Spleen (tissue), 11 donors: ENCODE measurements around the gene PLXNB1. TPM values are rescaled to one million over a fixed set of nuclear protein-coding genes. Genes with fewer than 3 reads are reported as not detected.

Experiments used
- DNase-seq: peaks from one replicate; pipeline ENCODE4 v3.0.0-alpha.2; 2020
- H3K27ac ChIP-seq, 8 donors: fragments of 200-600 bp; sonication (generic) in 7 of 8; 1 replicate in 4 of 8; 2 replicates in 4 of 8; pipeline versions ENCODE4 v1.5.0 to v1.8.0; 2016 to 2021; ENCODE audit warnings: inconsistent platforms in 4 of 8, mild to moderate bottlenecking in 4 of 8, moderate library complexity in 1 of 8
- H3K27me3 ChIP-seq, 7 donors: fragments of 200-600 bp; sonication (generic) in 6 of 7; replicated peaks in 1 of 7; 1 replicate in 4 of 7; 2 replicates in 3 of 7; pipeline versions ENCODE4 v1.5.0 to v1.8.0; 2016 to 2021; ENCODE audit warnings: inconsistent platforms in 3 of 7, mild to moderate bottlenecking in 1 of 7
- H3K36me3 ChIP-seq, 6 donors: fragments of 200-600 bp; sonication (generic) in 5 of 6; 1 replicate in 4 of 6; 2 replicates in 2 of 6; pipeline versions ENCODE4 v1.5.0 to v1.8.0; 2016 to 2021; ENCODE audit warnings: inconsistent platforms in 2 of 6
- H3K4me1 ChIP-seq, 6 donors: fragments of 200-600 bp; sonication (generic) in 5 of 6; 1 replicate in 3 of 6; 2 replicates in 3 of 6; pipeline versions ENCODE4 v1.5.0 to v1.8.0; 2016 to 2021; ENCODE audit warnings: inconsistent platforms in 3 of 6
- H3K4me3 ChIP-seq, 8 donors: fragments of 200-600 bp; sonication (generic) in 7 of 8; 1 replicate in 4 of 8; 2 replicates in 4 of 8; pipeline versions ENCODE4 v1.5.0 to v1.8.0; 2016 to 2021; ENCODE audit warnings: inconsistent platforms in 4 of 8, mild to moderate bottlenecking in 4 of 8, moderate library complexity in 2 of 8
- H3K9me3 ChIP-seq, 8 donors: fragments of 200-600 bp; sonication (generic) in 7 of 8; 1 replicate in 4 of 8; 2 replicates in 4 of 8; pipeline versions ENCODE4 v1.5.0 to v1.8.0; 2016 to 2021; ENCODE audit warnings: inconsistent platforms in 4 of 8
- CTCF ChIP-seq, 11 experiments: fragments of 200-600 bp in 7 of 11; fragments of 450-650 bp in 4 of 11; sonication (generic) in 4 of 11; IDR thresholded peaks in 8 of 11; conservative IDR thresholded peaks in 3 of 11; 1 replicate in 7 of 11; 2 replicates in 4 of 11; pipeline versions ENCODE4 v1.4.0 to v1.8.0; 2016 to 2021; ENCODE audit warnings: antibody characterized with exemption in 11 of 11, inconsistent platforms in 4 of 11, mild to moderate bottlenecking in 1 of 11
- POLR2A ChIP-seq, 3 donors: fragments of 450-650 bp; IDR thresholded peaks; one replicate each; pipeline ENCODE4 v1.5.1; 2017; ENCODE audit warnings: antibody characterized with exemption in 3 of 3, mild to moderate bottlenecking in 1 of 3
- POLR2AphosphoS5 ChIP-seq, 3 donors: sonication (generic); formaldehyde crosslinking; IDR thresholded peaks; one replicate each; pipeline ENCODE4 v1.5.1; 2017; ENCODE audit warnings: antibody characterized with exemption in 3 of 3
- WGBS, 5 donors: extraction: QIAGEN DNeasy Blood & Tissue Kit in 3 of 5; methylation state at CpG; one replicate each; pipeline versions ENCODE4 v1.1.5 to v1.1.7; 2013 to 2018; 5-methylcytosine and 5-hydroxymethylcytosine counted together
- intact Hi-C: fragments of 100-400 bp; cut with DNase I; formaldehyde crosslinking; loops from one replicate; pipeline ENCODE4 v1.15.0; 2023; ENCODE audit warnings: low total_unique reads
- polyA plus RNA-seq, 3 donors: library from polyadenylated mRNA; stranded (reverse); fragments of 200-250 nt; gene quantifications; one replicate each; pipeline ENCODE4 v1.2.1, GENCODE V29; 2013
- total RNA-seq, 7 donors: library from RNA; depleted of rRNA in 3 of 7; stranded (reverse); fragments of >200 nt in 3 of 7; fragmentation: NEBNext Ultra II Directional in 4 of 7; extraction: Animal tissue kit (Norgen Biotek cat#: 25700) in 4 of 7; gene quantifications; one replicate each; pipeline versions ENCODE4 v1.1.0 to v1.2.1, GENCODE V29; 2016 to 2021
- donor health status: healthy with polysubstance abuse.
- donor health status: DM: no; HTN: no; CAD: no; lungs with moderate emphysema.
- donor health status: DM: no; HTN: no; CAD: no.
- donor health status: Bipolar disorder and iron deficiency.
- donor health status: healthy.
- donor health status: DM: no; HTN: no; CAD: no.
- donor health status: DM: yes; HTN: yes; CAD: no.

Gene PLXNB1
- total and polyA plus RNA-seq, 10 donors = 12.3 to 95.9 (median 54.2) TPM

- Histone ChIP-seq H3K9me3 (no peaks in the 10 kb centered on the region), H3K4me3 (no peak overlapping the region), H3K36me3 (no peaks in the 10 kb centered on the region), H3K27me3 (no peaks in the 10 kb centered on the region), H3K27ac (peak overlapping the region in 2 of 8 donors; percentile 39 to 52), H3K4me1 (peaks cover 0 to 25% (median 9%) of the 10 kb centered on the region in 6 donors)
- intact Hi-C loops = no loop called here
- no peak for DNase-seq
- no peak for TF ChIP-seq POLR2AphosphoS5 (IDR thresholded peaks at IDR 0.05)
- TF ChIP-seq CTCF (IDR thresholded peaks at IDR 0.05 in 8 of 11, conservative IDR thresholded peaks at IDR 0.05 in 3 of 11) = no peak
- WGBS, 5 donors = 80 to 93% (median 86%) methylated on average over 7 of the region's 7 CpGs
Observed at GRCh38 chr3:48370333-48370713, 59.6 kb downstream of the PLXNB1 start.

DNA sequence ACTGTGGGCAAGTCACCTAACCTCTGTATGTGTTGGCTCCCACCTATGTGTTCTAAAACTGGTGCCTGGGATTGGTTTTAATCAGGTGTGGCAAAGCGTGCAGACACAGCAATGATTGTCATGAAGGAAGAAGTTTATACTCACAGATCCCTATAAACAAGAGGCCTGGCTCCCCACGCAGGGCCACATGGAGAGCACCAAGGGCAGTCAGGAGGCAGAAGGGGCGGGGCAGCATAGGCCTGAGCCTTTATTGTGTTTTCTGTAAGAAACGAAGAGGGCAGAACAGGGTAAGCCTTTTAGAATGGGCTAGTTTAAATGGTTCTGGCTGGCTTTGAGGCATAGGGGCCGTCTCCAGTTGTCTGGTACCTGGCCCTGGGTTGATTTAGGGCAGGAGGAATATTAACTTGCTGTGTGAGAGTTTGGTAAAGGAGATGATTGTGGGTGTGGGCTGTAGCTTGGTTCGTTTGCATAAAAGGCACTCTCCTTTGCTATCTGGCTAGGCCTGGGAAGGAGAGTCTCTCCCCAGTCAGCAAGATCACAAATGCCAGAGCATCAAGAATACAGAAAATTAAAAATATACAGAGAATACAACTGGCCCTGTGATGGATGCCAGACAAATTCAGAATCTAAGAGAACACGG, 60.1 kb downstream of the PLXNB1 start:
- 71 to 85% (median 77%) methylated on average over 7 of the region's 7 CpGs for WGBS, 5 donors
- H3K4me3 ChIP-seq = no peak overlapping the region
- DNase-seq = no peak
- no peaks in the 10 kb centered on the region for H3K9me3 ChIP-seq
- H3K4me1 ChIP-seq = peaks cover 0 to 25% (median 9%) of the 10 kb centered on the region in 6 donors
- H3K27ac ChIP-seq = peak overlapping the region in 1 of 8 donors; percentile 52
- H3K27me3 ChIP-seq = no peaks in the 10 kb centered on the region
- no peak for TF ChIP-seq POLR2AphosphoS5 (IDR thresholded peaks at IDR 0.05)
- H3K36me3 ChIP-seq = no peaks in the 10 kb centered on the region
- intact Hi-C loops = no loop called here

- intact Hi-C loops = no loop called here
- no peak for DNase-seq
- Histone ChIP-seq H3K27me3 (no peaks in the 10 kb centered on the region), H3K4me1 (peaks cover 0 to 18% (median 3%) of the 10 kb centered on the region in 6 donors), H3K36me3 (no peaks in the 10 kb centered on the region), H3K4me3 (no peak overlapping the region), H3K9me3 (peaks cover 0 to 5% (median 3%) of the 10 kb centered on the region in 8 donors), H3K27ac (peak overlapping the region in 2 of 8 donors; percentile 65 to 66)
- TF ChIP-seq POLR2AphosphoS5 (IDR thresholded peaks at IDR 0.05) (peak in 1 of 3 donors; percentile 18), POLR2A (IDR thresholded peaks at IDR 0.05) (no peak)
Observed at GRCh38 chr3:48367201-48367600, 62.7 kb downstream of the PLXNB1 start.

DNA sequence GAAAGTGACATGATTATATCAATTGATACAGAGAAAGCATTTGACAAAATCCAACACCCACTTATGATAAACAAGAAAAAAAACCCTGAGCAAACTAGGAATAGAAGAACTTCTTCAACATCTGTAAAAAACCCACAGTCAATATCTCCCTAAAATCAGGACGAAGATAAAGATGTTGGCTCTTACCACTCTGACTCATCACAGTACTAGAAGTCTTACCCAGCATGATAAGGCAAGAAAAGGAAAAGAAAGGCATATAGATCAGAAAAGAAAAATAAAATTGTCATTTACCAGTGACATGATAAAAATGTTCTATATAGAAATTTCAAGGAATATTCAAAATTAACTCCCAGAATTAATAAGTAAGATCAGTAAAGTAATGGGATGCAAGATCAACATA, 65.0 kb downstream of the PLXNB1 start:
- H3K4me1 ChIP-seq = peaks cover 0 to 6% (median 0%) of the 10 kb centered on the region in 6 donors
- no peaks in the 10 kb centered on the region for H3K36me3 ChIP-seq
- WGBS, 5 donors = 57 to 80% (median 72%) methylated on average over 1 of the region's 1 CpG
- peaks cover 0 to 19% (median 16%) of the 10 kb centered on the region in 8 donors for H3K9me3 ChIP-seq
- no peak overlapping the region for H3K27ac ChIP-seq
- no peak for DNase-seq
- intact Hi-C loops = no loop called here
- no peaks in the 10 kb centered on the region for H3K27me3 ChIP-seq
- TF ChIP-seq CTCF (IDR thresholded peaks at IDR 0.05 in 8 of 11, conservative IDR thresholded peaks at IDR 0.05 in 3 of 11) = no peak
- no peak for TF ChIP-seq POLR2A (IDR thresholded peaks at IDR 0.05)
- no peak for TF ChIP-seq POLR2AphosphoS5 (IDR thresholded peaks at IDR 0.05)
- H3K4me3 ChIP-seq = no peak overlapping the region

DNA sequence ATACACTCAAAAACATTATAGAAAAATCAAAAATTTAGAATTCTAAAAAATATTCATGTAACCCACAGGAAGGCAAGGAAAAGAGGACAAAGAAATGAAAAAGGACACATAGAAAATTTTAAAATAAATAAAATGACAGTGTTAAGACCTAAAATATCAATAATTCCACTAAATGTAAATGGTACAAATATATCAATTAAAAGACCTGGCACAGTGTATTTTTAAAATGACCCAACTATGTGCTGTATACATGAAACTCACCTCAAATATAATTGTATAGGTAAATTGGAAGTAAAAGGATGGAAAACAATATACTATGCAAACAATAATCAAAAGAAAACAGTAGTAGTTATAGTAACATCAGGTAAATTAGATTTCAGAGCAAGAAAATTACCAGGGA, 68.0 kb downstream of the PLXNB1 start:
- intact Hi-C loops = no loop called here
- no peak for DNase-seq
- Histone ChIP-seq H3K9me3 (peaks cover 0 to 29% (median 20%) of the 10 kb centered on the region in 8 donors), H3K27ac (no peak overlapping the region), H3K36me3 (no peaks in the 10 kb centered on the region), H3K4me1 (peaks cover 0 to under 1% (median 0%) of the 10 kb centered on the region in 6 donors), H3K27me3 (peaks cover 0 to 15% (median 0%) of the 10 kb centered on the region in 7 donors), H3K4me3 (no peak overlapping the region)
- TF ChIP-seq POLR2AphosphoS5 (IDR thresholded peaks at IDR 0.05) (no peak), POLR2A (IDR thresholded peaks at IDR 0.05) (no peak), CTCF (IDR thresholded peaks at IDR 0.05 in 8 of 11, conservative IDR thresholded peaks at IDR 0.05 in 3 of 11) (no peak)
